PC-9 (cell line): Measurements from ENCODE around the gene PRXL2B.

Experiments
- CTCF ChIP-seq: fragments of 200-600 bp; sonication (generic); conservative IDR thresholded peaks from 2 replicates; pipeline ENCODE4 v1.6.1; 2017; ENCODE audit warnings: mixed run types, antibody characterized with exemption, mild to moderate bottlenecking, moderate library complexity
- EZH2 ChIP-seq: fragments of 200-600 bp; sonication (generic); IDR thresholded peaks from 2 replicates; pipeline ENCODE4 v1.8.0; 2017; ENCODE audit warnings: antibody characterized with exemption, low read depth

GRCh38 chr1:2606881-2607621 lies 20.5 kb downstream of the PRXL2B start:
- TF ChIP-seq EZH2 (no peak), CTCF (no peak)
